B cell (primary cell): ENCODE data around the gene TOPBP1. TPM values are rescaled to one million over a fixed set of nuclear protein-coding genes. Genes with fewer than 3 reads are reported as not detected.

ENCODE experiments used
- ATAC-seq: fragments of 200-7000 bp; cut with Tn5 transposase; one replicate; pipeline ENCODE4 v1.10.0; 2021; ENCODE audit warnings: low read depth, mild to moderate bottlenecking, moderate number of reproducible peaks, moderate library complexity
- CTCF ChIA-PET: fragments of 350-600 bp; sonication (Branson Sonifier 250); formaldehyde crosslinking; loops from one replicate; lab custom pipeline; 2021; ENCODE audit warnings: antibody characterized with exemption, inconsistent platforms; lab: Charles Lee
- POLR2A ChIA-PET: fragments of 350-600 bp; sonication (Branson Sonifier 250); formaldehyde crosslinking; loops from one replicate; lab custom pipeline; 2021; ENCODE audit warnings: antibody characterized with exemption; lab: Charles Lee
- DNase-seq: peaks from one replicate; pipeline ENCODE4 v3.0.0; 2013
- H2AFZ ChIP-seq: 2 replicates; pipeline ENCODE4 v1.6.1; 2012; ENCODE audit warnings: mild to moderate bottlenecking, low read depth, low read length; ENCODE audit not compliant: insufficient read depth, poor library complexity, severe bottlenecking
- H3K27ac ChIP-seq, 2 donors: 1 replicate in 1 of 2; 2 replicates in 1 of 2; pipeline ENCODE4 v1.5.1; 2012 to 2013; ENCODE audit warnings: low read length in 2 of 2, mild to moderate bottlenecking in 2 of 2, moderate library complexity in 1 of 2
- H3K27me3 ChIP-seq, 4 experiments: fragments of 200-600 bp in 1 of 4; sonication (generic) in 1 of 4; replicated peaks in 1 of 4; 1 replicate in 2 of 4; 2 replicates in 2 of 4; pipeline versions ENCODE4 v1.6.1 to v1.7.0; 2013 to 2016; ENCODE audit warnings: low read length in 3 of 4, mild to moderate bottlenecking in 2 of 4, mixed read lengths in 1 of 4, moderate library complexity in 1 of 4; ENCODE audit not compliant: insufficient read depth in 4 of 4, control insufficient read depth in 3 of 4; ENCODE audit errors: control extremely low read depth in 1 of 4
- H3K36me3 ChIP-seq, 2 experiments: replicated peaks in 1 of 2; 1 replicate in 1 of 2; 2 replicates in 1 of 2; pipeline versions ENCODE4 v1.6.1 to v1.7.1; 2013; ENCODE audit warnings: low read length in 1 of 2; ENCODE audit not compliant: insufficient read depth in 2 of 2, control insufficient read depth in 1 of 2; ENCODE audit errors: control extremely low read depth in 1 of 2, extremely low read depth in 1 of 2
- H3K4me1 ChIP-seq, 2 donors: fragments of 200-600 bp in 1 of 2; sonication (generic) in 1 of 2; 1 replicate in 1 of 2; 2 replicates in 1 of 2; pipeline versions ENCODE4 v1.5.1 to v1.6.1; 2013 to 2017; ENCODE audit warnings: low read length in 2 of 2; ENCODE audit not compliant: control insufficient read depth in 2 of 2, insufficient read depth in 2 of 2
- H3K4me2 ChIP-seq: replicated peaks from 2 replicates; pipeline ENCODE3; 2012; ENCODE audit warnings: mild to moderate bottlenecking, low read depth, low read length; ENCODE audit not compliant: poor library complexity, severe bottlenecking
- H3K4me3 ChIP-seq, 5 experiments: fragments of 200-600 bp in 1 of 5; sonication (generic) in 1 of 5; 1 replicate in 3 of 5; 2 replicates in 2 of 5; pipeline versions ENCODE4 v1.5.1 to v1.7.0; 2011 to 2016; ENCODE audit warnings: low read length in 4 of 5, mild to moderate bottlenecking in 4 of 5, low read depth in 2 of 5, control low read depth in 1 of 5, moderate library complexity in 1 of 5; ENCODE audit not compliant: insufficient read depth in 1 of 5; ENCODE audit errors: control extremely low read depth in 1 of 5, extremely low read depth in 1 of 5
- H3K79me2 ChIP-seq: fragments of 200-600 bp; sonication (generic); one replicate; pipeline ENCODE4 v1.6.0; 2016; ENCODE audit warnings: low read length; ENCODE audit not compliant: control insufficient read depth, insufficient read depth
- H3K9ac ChIP-seq: fragments of 200-600 bp; sonication (generic); 2 replicates; pipeline ENCODE4 v1.6.1; 2017; ENCODE audit warnings: mild to moderate bottlenecking, low read length, moderate library complexity
- H3K9me3 ChIP-seq, 3 donors: one replicate each; pipeline versions ENCODE4 v1.6.1 to v1.7.1; 2013; ENCODE audit warnings: low read length in 2 of 3; ENCODE audit not compliant: control insufficient read depth in 2 of 3, insufficient read depth in 1 of 3; ENCODE audit errors: control extremely low read depth in 1 of 3
- H4K20me1 ChIP-seq: 2 replicates; pipeline ENCODE4 v1.6.0; 2012; ENCODE audit warnings: mild to moderate bottlenecking, low read length; ENCODE audit not compliant: insufficient read depth, control insufficient read depth, poor library complexity, severe bottlenecking
- H3K27ac Mint-ChIP-seq: one replicate; pipeline ENCODE4 v1.8.0; 2021; ENCODE audit warnings: mixed read lengths
- H3K27me3 Mint-ChIP-seq: one replicate; pipeline ENCODE4 v1.8.0; 2021; ENCODE audit warnings: mixed read lengths
- H3K4me1 Mint-ChIP-seq: one replicate; pipeline ENCODE4 v1.8.0; 2021; ENCODE audit warnings: mixed read lengths
- H3K4me3 Mint-ChIP-seq: one replicate; pipeline ENCODE4 v1.8.0; 2021; ENCODE audit warnings: mixed read lengths
- H3K9me3 Mint-ChIP-seq: one replicate; pipeline ENCODE4 v1.8.0; 2022; ENCODE audit warnings: mixed read lengths; ENCODE audit not compliant: insufficient read depth
- CTCF ChIP-seq: fragments of 200-600 bp; IDR thresholded peaks from one replicate; pipeline ENCODE4 v1.8.0; 2022; ENCODE audit warnings: antibody characterized with exemption, mild to moderate bottlenecking
- EZH2 ChIP-seq: IDR thresholded peaks from 2 replicates; pipeline ENCODE4 v1.6.1; 2012; ENCODE audit warnings: borderline replicate concordance, low read depth, mild to moderate bottlenecking, moderate library complexity, low read length; ENCODE audit not compliant: insufficient read depth, poor library complexity, severe bottlenecking
- WGBS: methylation state at CpG from one replicate; pipeline ENCODE4 v1.1.5; 2013; ENCODE audit warnings: missing lambda C conversion rate; ENCODE audit not compliant: insufficient coverage; 5-methylcytosine and 5-hydroxymethylcytosine counted together
- intact Hi-C: fragments of 100-400 bp; cut with micrococcal nuclease; formaldehyde crosslinking; loops from one replicate; pipeline ENCODE4 v1.10.0; 2022
- polyA plus RNA-seq: library from polyadenylated mRNA; depleted of rRNA; stranded (reverse); fragments of >200 nt; gene quantifications from 2 replicates; pipeline ENCODE4 v1.2.3, GENCODE V29; 2012
- total RNA-seq, 2 donors: library from RNA; stranded (reverse); fragments of 120-200 nt in 1 of 2; gene quantifications; 1 replicate in 1 of 2; 2 replicates in 1 of 2; pipeline versions ENCODE4 v1.2.3 to v1.2.4, GENCODE V29; 2013 to 2022

Gene TOPBP1
- total and polyA plus RNA-seq, 2 donors (not counting 1 experiment from before 2014, with no cell fraction given), result 34.2 to 53.7 TPM

DNA sequence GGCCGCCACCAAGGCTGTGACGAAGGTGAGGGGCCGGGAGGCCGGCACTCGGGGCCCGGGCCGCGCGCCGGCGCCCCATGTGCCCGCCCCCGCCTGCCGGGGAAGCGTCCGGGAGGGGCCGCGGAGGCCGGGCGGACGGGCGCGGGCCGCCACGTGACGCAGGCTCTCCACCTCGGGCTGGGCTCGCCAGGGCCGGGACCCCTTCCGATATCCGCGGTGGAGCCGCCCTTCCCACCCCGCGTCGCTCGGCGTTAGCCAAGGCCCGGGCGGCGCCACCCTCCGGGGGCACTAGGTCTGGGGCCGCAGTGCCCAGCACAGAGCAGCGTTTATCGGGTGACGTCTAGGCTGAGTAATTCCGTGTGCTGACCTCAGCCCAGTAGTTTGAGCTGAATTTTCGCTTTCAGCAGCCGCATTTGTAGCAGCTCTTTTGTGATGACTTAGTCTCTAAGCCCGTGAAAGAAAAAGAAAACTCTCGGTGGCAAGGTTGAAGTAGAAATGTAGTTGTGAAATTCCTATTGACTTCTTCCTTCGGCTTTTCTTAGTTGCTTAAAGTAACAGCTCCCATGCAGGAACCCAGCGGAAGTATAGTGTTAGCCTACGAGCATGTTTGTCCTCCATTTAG is 87.4 kb downstream of the TOPBP1 start:
- Histone ChIP-seq H3K27ac (peak overlapping the region; percentile 56 to 80), H4K20me1 (peaks cover 40% of the 10 kb centered on the region), H3K4me1 (peaks cover 53 to 63% of the 10 kb centered on the region in 2 donors), H3K4me3 (peak overlapping the region; percentile 64 to 96 (median 78)), H3K79me2 (peaks cover 50% of the 10 kb centered on the region), H3K4me2 (peak overlapping the region; percentile 89), H3K27me3 (no peaks in the 10 kb centered on the region), H2AFZ (peak overlapping the region; percentile 58), H3K9ac (peak overlapping the region; percentile 78), H3K9me3 (no peaks in the 10 kb centered on the region), H3K36me3 (peaks cover 8 to 36% of the 10 kb centered on the region in 2 experiments)
- peak overlapping the region; percentile 93 for H3K27ac Mint-ChIP-seq
- under 1% methylated on average over 54 of the region's 54 CpGs for WGBS
- no peaks in the 10 kb centered on the region for H3K9me3 Mint-ChIP-seq
- peak overlapping the region; percentile 94 for H3K4me3 Mint-ChIP-seq
- TF ChIP-seq CTCF (peak; percentile 14), EZH2 (no peak)
- peak; percentile 82 for DNase-seq
- ATAC-seq, result peak; percentile 16
- peaks cover 78% of the 10 kb centered on the region for H3K4me1 Mint-ChIP-seq
- ChIA-PET POLR2A (interaction anchor here (0.6 to 2.8 kb wide), 9 partner anchors 63 to 851 kb away, joined by 3 to 18 read pairs (median 7); no protein-coding TSS in a partner anchor), CTCF (interaction anchor here (0.6 to 9.4 kb wide), 10 partner anchors 20 to 232 kb away, joined by 3 to 81 read pairs (median 5); no protein-coding TSS in a partner anchor)
- no peaks in the 10 kb centered on the region for H3K27me3 Mint-ChIP-seq
- intact Hi-C loops, result loop anchor here (5.0 to 10.0 kb wide), 3 partner anchors 48 to 670 kb away; no protein-coding TSS in a partner anchor
